AG08395 (cell line): ENCODE data around the gene HIBADH.

Experiments used
- DNase-seq: peaks from one replicate; pipeline ENCODE4 v3.0.0; 2012; ENCODE audit warnings: mixed read lengths, low spot score

HIBADH gene

DNA sequence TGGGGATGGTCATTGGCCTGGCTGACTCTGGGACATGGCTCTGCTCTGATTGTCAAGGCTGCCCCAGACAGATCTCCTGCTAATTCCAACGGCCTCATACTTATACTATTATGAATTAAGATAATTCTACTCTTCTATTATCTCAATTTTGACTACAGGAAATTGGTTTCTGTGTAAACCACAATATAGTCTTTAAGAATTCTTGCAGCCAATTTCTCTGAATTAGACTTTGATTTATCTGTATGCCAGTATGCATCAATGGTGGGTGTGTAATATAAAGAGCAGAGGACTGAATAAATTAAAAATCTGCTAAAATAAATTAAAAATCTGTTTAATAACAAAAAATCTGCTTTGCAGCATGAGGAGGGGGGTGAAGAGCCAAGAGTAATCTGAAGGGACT is 27.0 kb downstream of the HIBADH start:
- DNase-seq: no peak

DNA sequence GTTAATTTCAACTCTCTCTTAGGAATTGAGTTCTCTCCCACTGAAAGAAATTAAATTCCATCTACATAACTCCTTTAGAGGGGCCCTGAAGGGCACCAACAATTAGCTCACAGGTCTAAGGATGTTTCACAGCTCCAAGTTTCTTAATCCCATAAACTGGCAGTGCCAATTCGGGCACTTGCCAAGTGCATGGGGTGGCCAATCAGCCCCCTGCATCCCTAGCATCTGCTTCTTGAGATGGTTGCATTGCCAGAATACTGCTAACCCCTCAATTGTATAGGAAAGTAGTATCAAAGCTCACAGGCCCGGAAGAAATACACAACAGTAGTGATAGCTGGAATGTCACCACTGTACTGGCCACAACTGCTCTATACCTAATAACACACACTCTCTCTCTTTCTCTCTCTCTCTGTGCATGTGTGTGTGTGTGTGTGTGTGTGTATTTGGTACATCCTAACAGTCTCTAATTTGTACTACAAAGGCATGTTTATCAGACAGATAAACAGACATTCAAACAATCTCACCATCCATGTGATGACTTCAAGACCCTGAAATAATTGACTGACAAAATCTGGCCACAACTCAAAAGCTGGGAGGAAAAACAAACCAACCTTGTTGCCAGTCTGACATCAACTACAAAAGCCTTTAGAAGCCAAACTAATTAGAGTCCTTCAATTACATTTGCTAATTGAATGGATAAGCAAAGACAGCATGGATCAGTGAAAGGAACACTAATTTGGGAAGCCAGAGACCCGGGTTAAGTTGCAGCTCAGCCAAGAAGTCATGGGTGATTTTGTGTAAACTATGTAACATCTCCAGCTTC is 27.8 kb downstream of the HIBADH start:
- DNase-seq: no peak

GRCh38 chr7:27633062-27633461 is 29.6 kb downstream of the HIBADH start:
- DNase-seq: no peak

GRCh38 chr7:27631391-27631790 is 31.3 kb downstream of the HIBADH start:
- DNase-seq: no peak

- DNase-seq: no peak
These were observed 35.5 kb downstream of the HIBADH start for GRCh38 chr7:27627146-27627545.

GRCh38 chr7:27619492-27619891 is 43.2 kb downstream of the HIBADH start:
- DNase-seq: no peak

DNA sequence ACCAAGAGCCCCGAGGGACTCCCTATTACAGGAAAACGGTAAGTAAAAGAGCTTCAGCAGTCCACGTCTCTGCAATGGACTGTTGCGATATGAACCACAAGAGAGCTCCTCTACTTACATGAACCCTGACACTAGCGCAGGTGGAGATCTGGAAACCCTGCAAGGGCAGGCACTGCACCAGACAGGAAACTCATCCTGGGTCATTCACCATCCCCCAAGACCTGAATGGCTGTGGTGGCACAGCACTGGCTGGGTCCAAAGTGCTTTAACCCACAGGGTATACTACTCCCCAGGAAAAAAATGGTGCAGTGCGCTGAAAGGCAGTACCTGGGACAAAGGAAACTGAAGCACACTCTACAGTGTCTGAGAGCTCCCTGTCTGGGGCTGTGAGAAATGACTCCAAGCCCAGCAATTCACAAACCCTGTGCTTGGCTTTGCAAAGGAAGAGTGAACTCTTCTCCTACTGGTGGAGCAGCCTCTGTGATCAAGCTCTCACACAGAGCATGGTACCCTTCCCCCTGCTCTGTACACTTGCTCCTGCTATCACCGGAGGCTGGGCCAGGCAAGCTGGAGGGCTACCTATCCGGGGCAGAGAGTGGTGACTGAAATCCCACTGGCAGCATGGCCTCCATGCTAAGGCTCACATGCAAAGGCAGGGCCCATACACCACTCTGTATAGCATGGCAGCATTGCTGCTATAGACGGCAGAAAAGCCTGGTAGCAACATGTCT is 44.9 kb downstream of the HIBADH start:
- DNase-seq: no peak

DNA sequence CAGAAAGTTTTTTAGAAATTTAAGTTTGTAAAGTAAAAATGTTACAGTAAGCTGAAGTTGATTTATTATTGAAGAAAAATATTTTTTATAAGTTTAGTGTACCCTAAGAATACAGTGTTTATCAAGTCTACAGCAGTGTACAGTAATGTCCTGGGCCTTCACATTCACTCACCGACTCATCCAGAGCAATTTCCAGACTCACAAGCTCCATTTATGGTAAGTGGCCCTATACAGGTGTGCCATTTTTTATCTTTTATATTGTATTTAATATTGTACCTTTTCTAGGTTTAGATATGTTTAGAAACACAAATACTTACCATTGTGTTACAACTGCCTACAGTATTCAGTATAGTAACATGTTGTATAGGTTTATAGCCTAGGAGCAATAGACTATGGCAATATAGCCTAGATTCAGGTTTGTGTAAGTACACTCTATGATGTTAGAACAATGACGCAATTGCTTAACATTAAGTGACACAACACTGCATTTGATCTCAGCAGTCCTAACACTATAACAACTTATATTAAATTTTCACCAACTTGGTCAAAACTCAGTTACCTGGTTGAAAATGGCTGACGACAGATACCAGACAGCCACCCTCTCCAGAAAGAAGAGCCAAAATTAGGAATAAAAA is 45.7 kb downstream of the HIBADH start:
- DNase-seq: no peak

GRCh38 chr7:27616186-27616491 is 46.5 kb downstream of the HIBADH start:
- DNase-seq: no peak

GRCh38 chr7:27615420-27616185 is 47.1 kb downstream of the HIBADH start:
- DNase-seq: no peak

DNA sequence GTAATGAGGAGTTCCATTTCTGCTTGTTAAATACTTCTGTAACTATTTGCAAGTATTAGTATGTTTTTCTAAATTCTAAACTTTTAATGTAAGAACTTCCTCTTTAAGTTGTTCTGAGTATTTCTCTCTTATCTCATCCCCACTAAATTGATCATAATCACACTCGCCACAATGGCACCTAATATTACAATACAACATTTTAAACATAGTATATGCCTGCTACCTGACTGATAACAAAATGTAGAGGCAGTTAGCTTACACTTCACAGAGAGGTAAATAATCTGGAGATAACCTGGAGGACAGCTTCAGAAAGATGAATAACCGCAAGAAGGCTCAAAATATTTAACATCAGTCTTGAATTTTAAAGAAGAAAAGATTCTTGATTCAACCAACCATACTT is 48.6 kb downstream of the HIBADH start:
- no peak for DNase-seq

DNA sequence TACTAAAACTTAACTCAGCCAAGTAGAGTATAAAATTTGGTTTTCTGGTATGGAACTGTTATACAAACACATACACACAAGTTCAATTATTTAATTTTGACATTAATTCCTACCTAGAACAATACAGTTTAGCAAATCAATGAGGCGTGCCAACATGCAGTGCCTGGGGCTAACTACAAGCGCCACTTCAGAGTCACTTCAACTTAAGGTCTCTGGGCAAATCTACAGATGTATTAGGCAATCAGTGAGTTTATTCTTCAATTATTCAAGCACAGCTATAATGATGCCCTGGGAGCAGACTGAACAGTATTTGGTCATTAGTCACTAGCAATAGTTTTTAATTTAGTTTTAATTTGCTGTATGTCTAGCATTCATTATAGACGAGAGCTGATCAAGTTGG is 51.6 kb downstream of the HIBADH start:
- DNase-seq: no peak

DNA sequence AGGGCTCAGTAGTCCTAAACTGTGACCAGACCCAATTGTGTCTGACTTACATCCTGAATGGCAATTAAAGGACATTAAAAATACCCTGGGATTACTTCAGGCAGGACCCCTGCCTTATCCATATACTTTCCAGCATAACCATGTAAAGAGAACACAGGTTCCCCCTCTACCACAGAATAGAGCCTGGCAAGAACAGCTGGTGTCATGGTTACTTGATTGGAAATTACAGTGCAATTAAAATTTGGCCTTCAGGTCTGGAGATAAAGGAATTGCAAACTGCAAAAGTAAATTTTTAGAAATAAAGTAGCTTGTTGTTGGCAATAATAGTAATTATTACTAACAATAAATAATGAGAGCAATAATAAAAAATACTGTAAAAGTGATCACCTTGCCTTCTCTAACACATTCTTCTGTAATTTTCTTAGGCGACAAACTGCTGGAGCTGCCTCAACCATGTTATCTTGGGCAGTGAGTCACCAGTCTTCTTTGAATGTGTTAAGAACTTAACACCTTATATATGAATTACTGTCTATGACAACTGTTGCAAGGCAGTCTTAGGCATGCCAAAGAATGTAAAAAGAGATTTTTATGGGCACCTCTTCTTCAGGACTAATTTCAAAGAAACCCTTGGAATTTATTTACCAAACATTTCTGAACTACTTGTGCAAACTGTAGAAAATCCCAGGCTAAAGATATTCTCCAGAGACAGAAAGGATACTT is 53.7 kb downstream of the HIBADH start:
- DNase-seq: no peak

DNA sequence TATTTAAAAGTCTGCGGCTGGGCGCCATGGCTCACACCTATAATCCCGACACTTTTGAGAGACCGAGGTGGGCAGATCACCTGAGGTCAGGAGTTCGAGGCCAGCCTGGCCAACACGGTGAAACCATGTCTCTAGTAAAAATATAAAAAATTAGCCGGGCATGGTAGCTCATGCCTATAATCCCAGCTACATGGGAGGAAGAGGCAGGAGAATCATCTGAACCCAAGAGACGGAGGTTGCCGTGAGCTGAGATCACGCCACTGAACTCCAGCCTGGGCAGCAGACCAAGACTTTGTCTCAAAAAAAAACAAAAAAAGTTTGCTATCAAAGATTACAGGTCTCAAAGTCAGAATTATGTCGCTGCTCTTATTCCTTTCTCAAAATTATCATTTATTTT is 55.5 kb downstream of the HIBADH start:
- no peak for DNase-seq

DNA sequence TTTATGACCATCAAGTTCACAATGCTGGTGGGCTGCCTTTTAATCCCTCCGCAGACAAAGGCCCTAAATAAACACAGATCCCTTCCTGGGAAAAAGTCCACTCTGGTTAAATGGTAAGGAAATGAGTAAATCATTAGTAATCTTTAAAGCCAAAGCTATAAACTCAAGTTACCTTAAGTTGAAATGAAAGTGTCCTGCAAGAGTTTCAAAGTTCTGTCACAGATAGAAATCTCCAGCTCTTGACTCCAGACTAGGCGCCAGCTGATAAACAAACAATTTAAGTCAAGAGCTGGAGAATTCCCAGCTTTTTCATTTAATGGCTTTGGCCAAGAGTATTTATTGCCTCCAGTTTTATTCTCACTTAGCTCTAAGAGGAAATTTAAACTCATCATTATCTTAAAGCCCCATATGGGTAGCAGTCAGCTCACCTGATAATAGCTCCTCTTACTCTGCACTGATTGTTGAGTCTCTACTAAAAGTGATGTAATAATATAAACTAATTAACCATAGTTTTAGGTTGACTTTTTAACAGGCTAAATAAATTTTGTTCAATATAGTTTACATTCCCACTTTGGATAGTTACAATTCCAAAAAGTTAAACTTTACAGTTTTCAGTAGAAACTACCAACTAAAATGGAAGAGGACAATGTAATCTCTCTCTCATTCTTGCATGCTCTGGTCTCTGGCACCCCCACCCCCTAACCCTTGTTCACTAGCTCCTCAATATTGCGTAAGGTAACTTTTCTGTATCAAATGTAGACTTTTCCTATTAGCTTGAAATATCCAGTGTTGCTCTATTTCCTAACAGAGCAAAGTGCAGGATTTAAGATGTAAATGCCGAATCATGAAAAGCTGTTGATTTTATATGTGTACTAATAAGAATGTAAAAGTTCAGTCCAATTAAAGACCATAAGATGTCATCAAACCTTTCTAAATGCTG is 56.1 kb downstream of the HIBADH start:
- peak; percentile 3 for DNase-seq

GRCh38 chr7:27605689-27606269 is 56.9 kb downstream of the HIBADH start:
- DNase-seq: peak; percentile 9

DNA sequence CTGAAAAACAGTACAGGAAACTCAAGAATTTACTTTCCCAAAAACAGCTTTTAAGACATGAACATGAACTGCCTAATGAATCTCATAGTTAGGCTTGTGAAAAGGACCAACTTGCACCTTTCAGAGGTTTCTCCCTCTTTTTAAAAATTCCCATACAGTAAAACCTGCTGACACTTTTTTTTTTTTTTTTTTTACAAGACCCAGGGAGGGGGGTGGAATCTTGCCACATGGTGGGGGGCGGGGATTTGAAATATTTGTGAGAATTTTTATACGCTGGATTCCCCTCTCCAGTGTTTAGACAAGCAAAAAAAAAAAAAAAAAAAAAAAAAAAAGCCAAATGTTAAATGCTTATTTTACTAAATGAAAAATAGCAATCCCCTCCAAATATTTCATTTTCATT is 57.4 kb downstream of the HIBADH start:
- DNase-seq: no peak

- no peak for DNase-seq
These were observed 58.9 kb downstream of the HIBADH start for GRCh38 chr7:27603813-27604212.

DNA sequence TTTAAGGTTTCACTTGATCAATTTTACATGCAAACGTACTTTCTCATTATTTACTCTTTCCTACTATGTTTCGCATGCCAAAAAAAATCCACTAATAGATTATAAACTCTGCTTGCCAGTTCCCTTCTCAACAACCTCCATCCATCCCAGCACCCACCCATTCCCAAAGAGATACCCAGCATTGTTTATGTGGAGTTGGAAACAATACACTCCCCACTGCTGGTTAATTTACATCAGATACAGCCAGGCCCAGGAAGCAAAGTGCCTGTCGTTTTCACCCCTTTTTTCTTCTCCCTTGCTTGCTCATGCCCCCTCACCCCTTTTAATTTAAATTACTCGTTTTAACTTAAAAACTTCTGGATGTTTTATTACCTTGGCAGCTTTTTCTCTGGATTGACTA is 59.9 kb downstream of the HIBADH start:
- no peak for DNase-seq

DNA sequence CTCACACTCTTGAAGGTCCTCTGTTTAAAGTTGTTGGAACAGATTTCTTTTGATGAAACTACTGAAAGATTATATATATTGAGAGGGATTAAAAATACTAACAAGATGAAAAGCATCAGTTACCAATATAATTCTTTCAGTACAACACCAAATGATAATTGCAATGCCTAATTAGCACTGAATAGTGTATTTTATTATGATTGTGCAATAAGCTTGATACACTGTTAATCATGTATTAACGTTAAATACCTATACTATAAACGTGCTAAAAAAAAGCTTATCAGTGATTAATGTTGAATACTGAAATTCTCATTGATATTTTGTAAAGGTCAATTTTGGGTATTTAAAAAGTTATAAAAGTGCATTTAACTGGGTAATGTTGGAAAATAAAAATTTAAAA is 61.5 kb downstream of the HIBADH start:
- no peak for DNase-seq
